Measurements from ENCODE around the gene TMPRSS7.

TMPRSS7 gene

GRCh38 chr3:112034436-112034835, at the start of gene TMPRSS7:
TSS of gene TMPRSS7 (plus strand) at chr3:112034736. CDS start at chr3:112034846, 110 bp downstream.
- peaks cover 8% of the 10 kb centered on the region for H3K9me3 Mint-ChIP-seq
- TF ChIP-seq CTCF (IDR thresholded peaks at IDR 0.05; ENCODE audit: unreplicated experiment in 3 of 3), result no peak
- no peaks in the 10 kb centered on the region for H3K36me3 Mint-ChIP-seq (ENCODE audit: low read depth)
- peaks cover 5% of the 10 kb centered on the region for H3K4me1 Mint-ChIP-seq
- no peak within 1 kb of the TSS for H3K4me3 Mint-ChIP-seq
- H3K27ac Mint-ChIP-seq, result no peak within 1 kb of the TSS
- no peaks in the 10 kb centered on the region for H3K27me3 Mint-ChIP-seq (ENCODE audit: low read depth)

GRCh38 chr3:111986800-111987199, 47.7 kb upstream of the TMPRSS7 start:
- Mint-ChIP-seq H3K4me1 (no peaks in the 10 kb centered on the region), H3K4me3 (no peak overlapping the region), H3K27ac (no peak overlapping the region), H3K9me3 (no peaks in the 10 kb centered on the region), H3K36me3 (ENCODE audit: low read depth) (peaks cover 56% of the 10 kb centered on the region), H3K27me3 (ENCODE audit: low read depth) (no peaks in the 10 kb centered on the region)
- no peak for TF ChIP-seq CTCF (IDR thresholded peaks at IDR 0.05; ENCODE audit: unreplicated experiment in 3 of 3)

GRCh38 chr3:111989061-111989678, 45.4 kb upstream of the TMPRSS7 start:
- H3K9me3 Mint-ChIP-seq, result no peaks in the 10 kb centered on the region
- H3K27me3 Mint-ChIP-seq (ENCODE audit: low read depth), result no peaks in the 10 kb centered on the region
- H3K4me3 Mint-ChIP-seq, result no peak overlapping the region
- peaks cover 59% of the 10 kb centered on the region for H3K36me3 Mint-ChIP-seq (ENCODE audit: low read depth)
- H3K27ac Mint-ChIP-seq, result no peak overlapping the region
- TF ChIP-seq CTCF (IDR thresholded peaks at IDR 0.05; ENCODE audit: unreplicated experiment in 3 of 3), result peak; percentile 68 to 79 (median 74)
- no peaks in the 10 kb centered on the region for H3K4me1 Mint-ChIP-seq

- no peaks in the 10 kb centered on the region for H3K27me3 Mint-ChIP-seq (ENCODE audit: low read depth)
- H3K9me3 Mint-ChIP-seq, result no peaks in the 10 kb centered on the region
- H3K4me1 Mint-ChIP-seq, result no peaks in the 10 kb centered on the region
- TF ChIP-seq CTCF (IDR thresholded peaks at IDR 0.05; ENCODE audit: unreplicated experiment in 3 of 3), result no peak
- H3K4me3 Mint-ChIP-seq, result no peak overlapping the region
- H3K36me3 Mint-ChIP-seq (ENCODE audit: low read depth), result peaks cover 27% of the 10 kb centered on the region
- H3K27ac Mint-ChIP-seq, result no peak overlapping the region
Measured at GRCh38 chr3:111993038-111993437, 41.5 kb upstream of the TMPRSS7 start.

- peaks cover 29% of the 10 kb centered on the region for H3K27me3 Mint-ChIP-seq (ENCODE audit: low read depth)
- TF ChIP-seq CTCF (IDR thresholded peaks at IDR 0.05; ENCODE audit: unreplicated experiment in 3 of 3), result no peak
- peak within 1 kb of the TSS; percentile 86 to 91 (median 87) for H3K4me3 Mint-ChIP-seq
- H3K9me3 Mint-ChIP-seq, result no peaks in the 10 kb centered on the region
- H3K36me3 Mint-ChIP-seq (ENCODE audit: low read depth), result no peaks in the 10 kb centered on the region
- H3K4me1 Mint-ChIP-seq, result peaks cover 46% of the 10 kb centered on the region
- H3K27ac Mint-ChIP-seq, result peak within 1 kb of the TSS; percentile 30 to 37 (median 36)
Measured at GRCh38 chr3:111998636-111999483, 35.7 kb upstream of the TMPRSS7 start, which contains the start of gene TAGLN3. TSS of gene TAGLN3 (plus strand) at chr3:111998922. CDS start at chr3:111999423, 501 bp downstream.
